Pericardium fibroblast (primary cell): ENCODE data around the gene KLF14. TPM values are rescaled to one million over a fixed set of nuclear protein-coding genes. Genes with fewer than 3 reads are reported as not detected.

Experiments
- total RNA-seq: library from RNA; depleted of rRNA; stranded (reverse); fragments of >200 nt; gene quantifications from 2 replicates; pipeline ENCODE4 v1.2.3, GENCODE V29; 2015

KLF14 gene
- total RNA-seq: 0.34 and 0.58 TPM in 2 replicates

DNA sequence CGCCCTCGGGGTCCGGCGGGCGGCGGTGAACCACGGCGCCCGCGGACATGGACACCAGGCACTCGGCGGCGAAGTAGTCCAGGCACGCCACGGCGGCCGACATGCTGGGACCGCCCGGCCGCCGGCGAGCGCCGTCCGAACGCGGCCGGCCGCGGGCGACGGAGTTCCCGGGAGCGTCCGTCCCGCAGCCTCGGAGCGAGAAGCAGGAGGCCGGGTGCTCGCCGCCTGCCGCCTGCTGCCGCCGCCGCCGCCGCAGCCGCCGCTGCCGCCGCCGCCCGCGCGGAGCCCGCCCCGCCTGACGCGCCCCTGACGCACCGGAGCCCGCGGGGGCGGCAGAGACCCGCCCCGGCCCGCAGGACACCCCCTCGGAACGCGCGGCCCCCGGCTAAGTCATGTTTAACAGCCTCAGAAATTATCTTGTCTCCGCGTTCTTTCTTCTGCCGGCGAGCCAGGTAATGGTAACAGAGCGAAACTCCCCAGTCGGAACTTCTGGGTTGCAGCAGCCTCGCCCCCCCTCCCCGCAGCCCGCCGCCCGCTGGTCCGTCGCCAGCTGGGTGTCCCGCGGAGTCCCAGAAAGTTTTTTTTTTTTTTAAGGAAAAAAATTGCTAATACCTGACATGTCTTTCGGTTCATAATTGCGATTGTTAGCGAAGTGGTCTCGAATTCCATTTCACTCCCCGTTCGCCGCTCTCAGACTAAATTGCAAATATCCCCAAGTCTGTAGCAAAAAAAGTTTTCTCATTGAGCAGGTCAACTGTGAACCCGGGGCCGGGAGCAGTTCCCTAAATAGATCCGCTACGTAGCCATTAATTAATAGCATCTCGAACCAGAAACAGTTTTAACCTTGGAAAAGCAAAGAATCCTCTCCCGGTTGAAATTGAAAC, at the start of gene KLF14:
TSS of gene KLF14 (minus strand) at position 277 of the 884 bp plus-strand sequence. CDS start at position 103, 174 bp downstream.

Other genes with a start within 250 kb of the KLF14 start
- 390 and 450 TPM in 2 replicates for gene MEST, start 242.1 kb downstream of the KLF14 start, total RNA-seq
- 12.1 and 23.3 TPM in 2 replicates for gene COPG2, start 65.5 kb downstream of the KLF14 start, total RNA-seq
- gene TSGA13, start 47.7 kb downstream of the KLF14 start, total RNA-seq: not detected in 2 replicates